Ecto neural progenitor cell (in vitro differentiated cells): ENCODE data around the gene CRACDL.

ENCODE experiments used
- DNase-seq: peaks from one replicate; pipeline ENCODE4 v3.0.0-alpha.2; 2018; ENCODE audit warnings: low spot score

Gene CRACDL

DNA sequence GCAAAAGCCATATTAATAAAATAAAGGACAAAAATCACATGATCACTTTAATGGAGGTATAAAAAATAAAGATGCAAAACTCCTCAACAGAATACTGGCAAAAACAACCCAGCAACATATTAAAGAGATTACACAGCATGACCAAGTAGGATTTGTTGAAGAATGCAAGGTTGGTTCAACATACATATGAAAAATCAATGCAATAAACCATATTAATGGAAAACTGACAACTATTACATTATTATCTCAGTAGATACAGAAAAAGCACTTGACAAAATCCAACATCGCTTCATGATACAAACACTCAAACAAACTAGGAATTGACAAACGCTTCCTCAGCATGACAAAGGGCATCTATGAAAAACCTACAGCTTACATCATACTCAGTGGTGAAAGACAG lies 76.7 kb downstream of the CRACDL start:
- DNase-seq, result no peak

DNA sequence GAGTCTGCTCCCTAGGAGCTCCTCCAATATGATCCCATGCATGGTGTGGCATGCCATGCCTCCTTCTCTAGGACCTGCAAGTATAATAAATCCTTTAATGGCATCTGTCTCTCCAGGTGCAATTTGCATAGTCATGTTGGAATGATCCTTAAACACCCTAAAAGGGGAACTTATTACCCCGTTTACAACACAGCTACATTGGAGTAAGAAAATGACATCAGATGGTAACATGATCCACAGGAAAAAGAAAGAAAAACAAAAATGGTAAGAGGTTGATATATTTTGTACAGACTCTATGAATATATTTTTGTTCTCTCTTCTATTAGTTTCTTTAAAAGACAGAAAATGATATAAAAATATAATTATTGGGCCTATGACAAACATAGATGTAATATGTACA lies 79.0 kb downstream of the CRACDL start:
- DNase-seq, result no peak

DNA sequence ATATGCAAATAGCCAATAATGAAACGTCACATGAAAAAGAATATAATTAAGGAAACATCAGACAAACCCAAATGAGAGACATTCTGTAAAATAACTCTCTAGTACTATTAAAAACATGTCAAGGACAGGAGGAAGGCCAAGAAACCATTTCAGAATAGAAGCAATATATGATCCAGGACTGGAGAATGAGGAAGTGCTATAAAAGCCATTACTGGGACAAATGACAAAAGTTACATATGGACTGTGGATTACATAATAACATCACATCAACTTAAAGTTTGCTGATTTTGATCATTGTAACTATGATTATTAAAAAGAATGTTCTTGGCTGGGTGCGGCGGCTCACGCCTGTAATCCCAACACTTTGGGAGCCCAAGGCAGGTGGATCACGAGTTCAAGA lies 81.3 kb downstream of the CRACDL start:
- no peak for DNase-seq

DNA sequence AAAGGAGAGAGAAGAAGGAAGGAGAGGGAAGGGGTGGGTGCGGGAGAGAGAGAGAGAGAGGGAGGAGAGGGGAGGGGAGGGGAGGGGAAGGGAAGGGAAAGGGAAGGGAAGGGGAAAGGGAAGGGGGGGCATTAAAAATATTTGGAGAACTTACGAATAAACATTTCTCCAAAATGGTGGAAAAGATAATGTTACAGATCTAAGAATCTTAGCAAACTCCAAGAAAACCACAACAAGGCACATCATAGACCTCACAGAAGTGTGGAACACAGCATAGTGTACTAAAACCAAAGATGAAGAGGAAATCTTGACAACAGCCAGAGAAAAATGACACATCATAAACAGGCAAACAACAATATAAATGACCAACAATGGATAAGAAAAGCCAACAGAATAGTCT lies 83.1 kb downstream of the CRACDL start:
- DNase-seq, result no peak

DNA sequence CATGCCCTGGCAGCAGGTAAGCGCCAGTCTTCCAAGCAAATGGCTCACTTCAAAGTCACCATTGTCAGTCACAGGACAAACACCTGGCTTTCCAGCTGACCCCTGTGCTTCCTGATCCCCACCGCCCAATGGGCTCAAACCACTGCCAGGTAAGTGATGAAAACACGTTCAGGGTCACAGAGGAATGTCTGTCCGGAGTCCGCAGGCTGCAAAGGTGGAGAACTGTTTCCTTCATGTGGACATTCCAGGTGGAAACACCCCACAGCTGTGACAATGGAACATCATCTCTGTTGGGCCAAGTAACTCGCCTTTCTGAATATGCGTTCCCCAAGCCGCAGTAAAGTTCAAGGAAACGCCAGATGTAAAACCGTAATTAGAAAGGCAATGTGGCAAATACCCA lies 86.0 kb downstream of the CRACDL start:
- DNase-seq, result no peak

DNA sequence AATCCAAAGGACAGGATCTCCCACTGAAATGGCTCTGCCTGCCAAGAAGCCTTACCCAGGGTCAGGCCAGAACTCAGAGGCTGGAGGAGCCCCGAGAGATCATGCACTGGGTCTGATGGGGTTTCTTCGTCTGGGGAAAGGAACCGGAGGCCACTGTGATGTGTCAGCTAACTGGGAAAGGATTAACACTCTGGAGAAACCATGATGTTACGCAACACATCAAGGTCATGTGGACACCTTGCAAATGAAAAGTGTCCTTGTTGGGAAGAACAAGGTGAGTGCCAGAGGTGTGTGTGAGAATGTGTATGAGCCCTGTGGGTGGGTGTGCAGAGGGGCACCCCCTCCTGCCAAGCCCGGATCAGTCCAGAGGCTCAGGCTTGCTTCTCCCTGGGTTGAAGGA lies 86.9 kb downstream of the CRACDL start:
- no peak for DNase-seq

DNA sequence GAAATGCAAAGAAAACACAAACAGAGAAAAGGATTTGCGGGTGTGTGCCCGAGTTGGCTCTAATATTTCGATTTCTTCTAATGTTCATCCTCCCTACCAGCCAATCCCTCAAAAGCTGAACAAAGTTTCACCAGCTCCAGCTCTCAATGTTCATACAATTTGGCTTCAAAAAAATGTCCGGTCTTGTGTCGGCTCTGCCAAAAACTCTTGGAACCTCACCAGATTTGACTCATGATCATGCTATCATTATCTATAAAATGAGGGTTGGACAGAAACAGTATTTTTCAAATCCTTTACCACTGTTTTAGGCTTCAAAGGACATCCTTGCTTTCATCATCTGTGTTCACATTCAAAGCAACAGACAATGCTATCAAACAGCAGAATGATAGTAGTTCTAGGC lies 88.2 kb downstream of the CRACDL start:
- no peak for DNase-seq

DNA sequence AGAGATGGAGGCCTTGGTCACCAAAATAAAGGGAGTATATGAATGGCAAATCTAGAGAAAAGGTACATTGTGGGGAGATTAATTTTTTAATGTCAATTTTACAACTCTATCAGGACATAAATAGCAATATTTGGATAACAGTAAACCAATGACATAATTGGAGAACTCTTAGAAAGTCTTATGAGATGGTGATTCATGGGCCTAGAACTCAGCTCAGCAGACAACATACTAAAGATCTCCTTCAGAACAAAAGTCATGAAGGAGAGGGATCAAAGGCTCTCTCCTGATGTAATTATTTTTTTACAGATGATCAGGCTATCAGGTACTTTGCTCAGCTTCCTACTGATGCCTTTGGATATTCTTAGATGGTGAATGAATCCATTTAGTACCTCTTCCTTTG lies 90.0 kb downstream of the CRACDL start:
- no peak for DNase-seq

DNA sequence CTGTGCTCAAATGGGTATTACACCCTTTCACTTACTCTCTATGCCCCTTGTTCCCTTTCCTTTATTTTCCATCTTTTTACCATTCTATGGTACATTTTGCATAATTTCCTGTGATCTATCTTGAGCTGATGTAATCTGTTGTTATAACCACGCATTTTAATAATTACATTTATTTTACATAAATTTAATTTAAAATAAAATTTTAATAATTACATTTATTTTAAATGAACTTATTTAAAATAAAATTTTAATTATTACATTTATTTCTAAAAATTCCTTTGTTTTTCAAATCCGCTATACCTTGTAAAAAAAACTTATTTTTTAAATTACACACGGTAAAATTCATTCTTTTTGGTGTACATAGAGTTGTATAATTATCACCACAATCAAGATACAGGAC lies 93.9 kb downstream of the CRACDL start:
- no peak for DNase-seq

DNA sequence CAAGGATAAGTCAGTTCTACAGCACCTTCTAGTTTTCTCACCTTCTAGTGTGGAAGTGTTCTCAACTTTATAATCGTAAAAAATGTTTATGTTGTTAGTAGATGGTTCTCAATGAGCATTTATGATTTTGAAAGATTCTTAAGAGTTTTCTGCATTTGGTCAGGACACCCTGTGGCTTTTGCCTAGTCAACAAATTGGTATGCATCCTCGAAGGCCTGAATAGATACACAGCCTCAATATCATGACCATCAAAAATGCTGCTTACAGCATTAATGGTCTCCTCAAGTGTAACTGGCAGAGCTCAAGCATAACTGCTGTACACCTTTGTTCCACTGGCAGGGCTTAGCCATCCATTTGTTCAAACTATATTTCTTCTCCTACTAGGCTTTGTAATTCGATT lies 96.7 kb downstream of the CRACDL start:
- no peak for DNase-seq

DNA sequence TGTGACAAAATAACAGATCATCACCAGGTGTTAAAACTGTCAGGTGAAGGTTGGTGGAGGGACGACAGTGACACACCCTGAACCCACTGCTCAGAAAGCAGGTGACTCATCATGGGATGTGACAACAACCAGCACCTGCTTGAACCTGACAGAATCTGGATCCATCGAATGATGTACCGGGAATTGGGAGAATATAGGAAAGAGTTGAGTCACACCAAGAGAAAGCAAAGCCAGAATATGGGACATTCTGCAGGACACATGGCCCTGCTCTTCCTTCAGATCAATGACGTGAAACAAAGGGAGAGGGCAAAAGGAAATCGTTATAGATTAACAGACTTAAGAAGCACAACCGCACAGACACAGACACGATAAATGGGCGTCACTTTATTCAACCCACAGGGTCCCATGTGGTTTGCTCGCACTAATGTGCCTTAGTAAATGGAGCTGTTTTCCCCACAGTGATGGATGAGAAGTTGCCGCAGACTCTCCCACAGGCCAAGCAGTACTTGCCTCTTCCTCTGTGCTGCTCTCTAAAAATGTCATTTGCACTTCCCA lies 100.1 kb downstream of the CRACDL start:
- no peak for DNase-seq

DNA sequence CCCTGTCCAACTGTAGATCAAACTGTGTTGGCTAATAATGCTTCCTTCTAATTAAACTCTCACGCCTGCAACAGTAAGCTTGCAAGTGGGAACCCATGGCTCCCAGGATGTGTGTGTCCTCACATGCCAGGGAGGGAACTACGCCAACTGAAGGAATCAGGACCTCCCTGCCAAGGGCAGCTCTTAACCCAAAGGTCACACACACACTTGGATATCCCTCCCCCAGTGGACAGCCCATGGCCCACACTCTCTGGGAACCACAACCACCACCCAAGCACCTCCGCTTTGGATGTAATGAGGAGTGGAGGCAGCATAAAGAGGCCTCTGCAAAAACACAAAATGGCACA lies 102.1 kb downstream of the CRACDL start:
- no peak for DNase-seq

DNA sequence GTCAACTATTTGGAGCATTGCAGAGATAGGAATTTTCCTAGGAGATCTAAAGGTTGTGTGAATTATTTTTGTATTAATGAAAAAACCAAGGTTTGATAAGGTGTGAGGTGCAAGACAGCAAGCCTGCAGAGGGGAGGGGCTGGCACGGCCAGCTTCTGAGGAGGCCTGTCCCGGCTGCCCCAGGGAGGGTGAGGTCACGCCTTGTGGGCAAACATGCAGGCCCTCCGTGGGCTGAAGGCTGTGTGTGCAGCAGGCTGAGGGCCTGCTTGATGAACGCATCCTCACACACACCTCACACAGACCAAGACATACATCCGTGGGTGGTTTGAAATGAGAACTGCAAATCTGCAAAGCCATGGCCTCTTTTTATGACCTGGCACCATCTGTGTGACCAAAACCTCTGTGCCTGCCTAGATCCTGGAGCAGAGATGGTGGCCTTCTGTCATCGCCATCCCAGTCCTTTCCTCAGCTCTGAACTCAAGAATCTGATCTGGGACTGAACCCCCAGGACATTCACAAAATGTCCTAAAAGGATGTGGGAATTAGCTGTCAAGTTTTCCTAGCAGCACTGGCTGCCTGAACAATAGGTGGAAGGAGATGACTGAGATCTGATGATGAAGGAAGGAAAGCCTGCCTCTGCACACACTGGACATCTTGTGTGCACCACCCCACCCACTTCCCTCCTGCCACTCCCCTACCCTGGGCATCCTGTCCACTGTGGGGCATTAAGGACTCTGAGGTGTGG lies 102.7 kb downstream of the CRACDL start:
- no peak for DNase-seq

DNA sequence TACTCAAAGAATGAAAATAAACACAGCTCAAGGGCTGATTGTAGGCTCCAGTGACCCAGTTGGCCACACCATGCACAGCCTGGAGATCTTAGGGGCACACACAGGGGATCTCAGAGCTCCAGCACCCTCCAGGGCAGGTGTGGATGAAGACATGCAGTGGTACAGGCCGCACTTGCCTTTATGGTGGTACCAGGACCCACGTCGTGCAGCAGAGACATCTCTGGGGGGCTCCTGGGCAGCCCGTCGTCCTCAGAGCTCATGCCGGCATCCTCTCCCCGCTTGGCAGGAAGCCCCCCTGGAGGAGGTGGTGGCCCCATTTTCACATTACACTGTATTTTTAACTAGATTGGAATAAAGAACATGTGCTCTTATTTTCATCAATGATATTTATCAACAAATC lies 103.9 kb downstream of the CRACDL start:
- DNase-seq, result no peak

DNA sequence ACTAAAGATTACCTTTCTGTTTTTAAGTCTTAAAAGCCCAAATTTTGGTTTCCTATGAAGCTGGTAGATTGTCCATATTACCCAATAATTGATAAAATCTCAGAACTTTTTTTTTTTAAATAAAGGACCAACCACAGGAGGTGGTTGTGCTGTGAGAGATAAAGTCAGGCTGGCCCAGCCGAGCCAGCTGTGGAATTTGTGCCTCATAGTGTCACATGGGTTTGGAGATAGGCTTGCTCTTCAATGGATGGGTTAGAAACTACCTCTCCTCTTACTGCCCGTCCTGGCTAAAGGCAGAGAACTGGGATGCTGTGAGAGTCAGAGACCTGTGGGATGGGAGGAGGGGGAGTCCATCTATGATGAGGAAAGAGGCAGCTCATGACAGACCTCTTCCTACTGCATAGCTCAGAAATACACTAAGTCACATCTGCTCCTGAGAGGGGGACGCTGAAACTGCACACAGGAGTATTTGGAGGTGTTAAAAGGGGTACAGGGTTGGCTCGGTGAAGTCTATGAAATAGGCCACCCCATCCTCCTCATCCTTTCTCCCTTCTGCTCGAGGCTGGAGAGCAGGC lies 105.4 kb downstream of the CRACDL start:
- DNase-seq, result no peak

DNA sequence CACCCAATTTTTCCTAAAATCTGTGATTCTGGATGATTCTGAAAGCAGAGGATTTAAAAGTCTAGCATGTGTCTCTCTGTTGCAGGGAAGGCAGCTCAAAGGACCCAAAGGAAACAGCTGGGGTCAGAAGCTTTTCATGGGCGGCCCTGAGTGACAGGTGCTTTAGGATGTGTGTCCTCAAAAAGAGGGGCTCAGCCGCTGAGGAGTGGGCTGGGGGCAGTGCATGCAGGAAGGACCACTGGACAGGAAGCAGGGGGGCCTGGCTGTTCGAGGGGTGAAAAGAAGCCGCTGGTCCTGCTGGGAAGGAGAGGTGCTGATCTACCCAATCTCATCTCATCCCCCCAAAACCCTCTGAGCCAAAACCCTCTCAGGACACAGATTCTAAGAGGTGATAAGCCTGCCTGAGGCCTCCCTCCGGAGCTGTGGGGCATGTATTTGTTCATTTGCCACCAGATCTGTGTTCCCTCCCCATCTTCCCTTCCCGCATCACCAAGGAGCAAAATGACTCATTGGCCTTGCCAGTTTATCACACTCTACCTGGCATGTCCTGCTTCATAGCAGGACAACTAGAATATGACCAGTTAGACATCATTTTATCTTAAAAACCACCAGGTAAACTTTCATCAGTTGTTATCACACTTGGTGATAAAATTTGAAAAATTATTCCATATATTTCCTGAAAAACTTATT lies 106.3 kb downstream of the CRACDL start:
- no peak for DNase-seq

DNA sequence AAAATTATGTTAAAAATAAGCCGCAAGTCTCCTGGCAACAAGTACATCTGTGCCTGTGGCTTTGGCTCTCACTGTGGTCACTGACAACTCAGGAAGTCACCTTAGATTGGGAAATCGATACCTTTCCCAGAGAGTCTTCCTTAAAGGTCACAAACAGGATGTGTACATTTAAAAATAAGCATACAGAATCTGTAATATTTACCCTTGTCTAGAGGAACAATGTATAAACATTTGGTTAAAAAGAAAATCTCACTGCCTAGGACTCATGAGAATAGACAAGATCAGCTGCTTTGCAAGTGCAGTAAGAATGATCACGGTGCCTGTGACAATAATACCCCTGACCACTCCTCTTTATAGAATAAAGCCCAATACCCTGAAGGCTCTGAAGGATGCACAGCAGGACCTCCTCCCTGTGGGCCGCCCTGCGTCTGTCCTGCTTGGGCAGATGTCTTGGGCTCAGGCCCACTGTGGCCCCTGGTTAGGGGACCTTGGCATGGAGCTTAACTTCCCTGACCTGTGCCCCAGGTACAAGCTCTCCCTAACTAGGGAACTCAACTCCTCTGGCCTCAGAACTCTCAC lies 107.1 kb downstream of the CRACDL start:
- no peak for DNase-seq

DNA sequence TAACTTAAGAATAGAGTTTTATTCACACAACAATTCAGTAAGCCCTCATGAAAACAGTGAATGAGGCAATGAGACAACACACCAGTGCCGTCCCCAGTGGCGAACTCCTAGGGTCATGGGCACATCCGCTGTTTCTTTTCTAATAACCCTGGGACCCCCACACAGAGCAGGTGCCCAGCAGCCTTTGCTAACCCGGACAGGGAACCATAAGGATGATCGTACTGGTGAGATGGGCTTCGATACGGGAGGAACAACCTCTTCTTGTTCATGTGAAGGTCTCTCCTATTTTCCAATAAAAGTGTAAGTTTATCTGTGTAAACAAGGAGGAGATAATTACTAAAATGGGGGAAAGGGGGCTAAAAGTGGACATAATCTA lies 107.7 kb downstream of the CRACDL start:
- DNase-seq, result no peak

DNA sequence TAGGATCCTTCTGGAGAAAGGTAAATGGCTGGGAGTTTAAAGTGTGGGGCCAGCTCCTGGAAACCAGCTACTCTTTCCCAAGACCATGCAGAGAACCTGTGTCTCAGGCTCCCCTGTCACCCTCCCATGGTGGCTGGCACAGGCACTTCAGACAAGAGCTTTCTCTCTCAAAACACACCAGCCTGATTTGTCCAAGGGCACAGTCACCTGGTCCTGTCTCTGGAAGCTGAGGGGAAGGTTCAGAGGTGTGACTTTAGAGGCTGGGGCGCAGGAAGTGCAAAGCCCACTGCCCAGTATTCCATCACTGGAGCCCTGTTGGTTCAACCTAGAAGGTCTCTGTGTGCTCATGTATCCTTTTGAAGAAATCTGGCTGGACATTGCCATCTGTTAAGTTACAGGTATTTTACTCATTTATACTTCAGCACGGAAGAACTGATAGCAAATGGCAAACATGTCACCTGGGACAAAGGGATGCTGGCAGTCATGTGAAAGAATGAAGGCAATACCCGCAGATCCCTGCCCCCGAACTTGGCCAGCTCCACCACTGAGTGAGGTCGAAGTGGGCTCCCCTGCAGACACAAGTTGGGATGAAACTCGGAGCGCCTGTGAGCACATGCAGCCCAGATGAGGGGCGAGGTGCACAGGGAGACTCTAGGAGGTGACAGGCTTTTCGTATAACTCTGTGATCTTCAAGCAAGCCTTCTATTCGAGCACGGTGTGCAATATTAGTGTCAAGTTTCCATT lies 108.2 kb downstream of the CRACDL start:
- DNase-seq, result no peak

DNA sequence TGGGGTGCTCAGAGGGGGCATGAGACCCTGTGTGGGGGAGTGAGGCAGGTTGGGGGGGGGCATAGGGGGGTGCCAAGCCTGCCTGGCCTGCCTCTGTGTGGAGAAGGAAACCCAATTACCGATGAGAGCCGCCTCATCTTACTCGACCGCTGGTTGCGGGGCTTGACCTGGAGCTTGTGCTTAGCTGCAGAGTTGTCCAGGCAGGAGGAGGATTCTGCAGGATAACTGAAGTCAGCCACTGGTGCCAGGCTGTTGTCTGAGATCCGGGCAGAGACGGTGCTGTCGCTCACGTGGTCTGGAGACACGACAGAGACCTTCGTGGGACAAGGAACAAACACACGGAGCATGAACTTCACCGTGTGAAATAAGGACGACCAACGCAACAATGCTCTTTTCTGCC lies 109.2 kb downstream of the CRACDL start:
- DNase-seq, result no peak

DNA sequence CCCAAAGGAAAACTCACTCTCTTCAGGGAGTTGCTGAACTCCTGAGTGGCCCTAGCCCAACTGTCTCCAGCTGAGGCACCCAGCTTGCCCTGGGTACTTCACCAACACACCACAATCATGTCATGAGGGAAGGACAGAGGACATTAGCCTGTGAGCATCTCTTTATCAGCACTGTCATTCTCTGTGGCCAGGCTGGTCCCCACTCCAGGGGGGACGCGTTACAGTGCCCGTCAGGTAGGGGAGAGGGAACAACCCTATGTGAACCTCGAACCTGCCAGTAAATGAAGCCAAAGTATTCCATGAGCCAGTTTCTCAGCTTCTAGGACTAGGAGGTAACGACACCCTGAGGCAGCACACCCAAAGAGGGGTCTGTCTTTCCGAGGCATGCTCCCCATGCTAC lies 110.2 kb downstream of the CRACDL start:
- no peak for DNase-seq

DNA sequence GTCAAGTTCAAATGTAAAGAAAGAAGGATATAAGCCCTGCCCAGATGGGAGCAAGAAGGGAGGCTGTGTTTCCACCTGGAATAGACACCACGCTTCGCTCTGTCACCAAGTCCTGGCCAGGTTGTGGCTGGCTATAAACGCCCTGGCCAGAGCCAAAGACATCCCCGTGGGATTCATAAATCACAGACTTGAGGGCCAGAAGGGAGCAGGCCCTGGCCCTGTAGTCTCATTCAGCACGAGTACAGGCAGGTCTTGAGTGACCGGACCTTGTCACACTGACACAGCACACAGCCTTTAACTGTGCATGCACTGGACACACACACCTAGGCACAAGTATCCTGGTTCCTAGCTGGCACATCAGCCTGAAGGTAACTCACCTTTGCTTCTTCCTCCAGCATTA lies 110.6 kb downstream of the CRACDL start:
- DNase-seq, result no peak

DNA sequence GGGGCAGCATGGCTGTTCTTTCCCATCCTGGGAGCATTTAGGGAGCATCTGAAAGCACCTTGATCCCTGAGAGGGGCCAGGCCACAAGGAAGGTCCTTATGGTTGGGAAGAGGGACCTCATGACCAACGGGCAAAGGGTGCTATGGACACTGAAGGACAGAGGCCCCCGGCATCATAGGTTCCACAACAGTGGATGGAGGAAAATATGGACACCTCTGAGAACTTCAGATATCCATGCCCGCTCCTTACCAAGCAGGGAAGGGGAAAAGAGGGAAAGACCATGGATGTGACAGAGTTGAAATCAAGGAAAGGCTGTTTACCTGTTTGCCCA lies 111.0 kb downstream of the CRACDL start:
- no peak for DNase-seq
